Measurements from ENCODE around the gene FLAD1. TPM values are rescaled to one million over a fixed set of nuclear protein-coding genes. Genes with fewer than 3 reads are reported as not detected.
"Not testable (repeated sequence)": the region's sequence is repeated elsewhere in the genome, so short reads cannot be mapped to it uniquely, and the experiment has no call there.

The FLAD1 gene
- total and polyA plus RNA-seq, 2 donors, result 10.5 to 27.9 TPM

GRCh38 chr1:154968731-154969130, 14.4 kb upstream of the FLAD1 start:
- Histone ChIP-seq H3K4me1 (ENCODE audit: insufficient read depth) (no peaks in the 10 kb centered on the region), H3K4me3 (ENCODE audit: low read depth, low read length) (no peak overlapping the region), H3K36me3 (ENCODE audit: insufficient read depth) (peaks cover 4% of the 10 kb centered on the region), H3K27ac (ENCODE audit: low read depth) (no peak overlapping the region)
- 89% methylated on average over 3 of the region's 3 CpGs for WGBS
- DNase-seq (ENCODE audit: extremely low spot score), result no peak

- DNase-seq (ENCODE audit: extremely low spot score), result no peak
- H3K36me3 ChIP-seq (ENCODE audit: insufficient read depth), result peaks cover 4% of the 10 kb centered on the region
- WGBS, result 36% methylated on average over 5 of the region's 5 CpGs
- no peak overlapping the region for H3K4me3 ChIP-seq (ENCODE audit: low read depth, low read length)
- H3K27ac ChIP-seq (ENCODE audit: low read depth), result no peak overlapping the region
- no peaks in the 10 kb centered on the region for H3K4me1 ChIP-seq (ENCODE audit: insufficient read depth)
Observed at GRCh38 chr1:154969246-154969645, 13.9 kb upstream of the FLAD1 start.

GRCh38 chr1:154969860-154970452, 13.2 kb upstream of the FLAD1 start:
- WGBS, result 19% methylated on average over 22 of the region's 22 CpGs
- H3K4me1 ChIP-seq (ENCODE audit: insufficient read depth), result no peaks in the 10 kb centered on the region
- no peak for DNase-seq (ENCODE audit: extremely low spot score)
- H3K4me3 ChIP-seq (ENCODE audit: low read depth, low read length), result peak overlapping the region; percentile 29
- H3K27ac ChIP-seq (ENCODE audit: low read depth), result peak overlapping the region; percentile 66
- H3K36me3 ChIP-seq (ENCODE audit: insufficient read depth), result peaks cover 4% of the 10 kb centered on the region

- no peaks in the 10 kb centered on the region for H3K4me1 ChIP-seq (ENCODE audit: insufficient read depth)
- H3K27ac ChIP-seq (ENCODE audit: low read depth), result peak within 1 kb of the TSS; percentile 90
- peak within 1 kb of the TSS; percentile 29 for H3K4me3 ChIP-seq (ENCODE audit: low read depth, low read length)
- no peaks in the 10 kb centered on the region for H3K36me3 ChIP-seq (ENCODE audit: insufficient read depth)
- WGBS, result 7% methylated on average over 15 of the region's 15 CpGs
- DNase-seq (ENCODE audit: extremely low spot score), result peak; percentile 90
Observed at GRCh38 chr1:154970631-154971340, 12.4 kb upstream of the FLAD1 start, which contains the start of gene SHC1. SHC1 (minus strand) TSS chr1:154970747; CDS start chr1:154970526, 221 bp downstream.

- no peaks in the 10 kb centered on the region for H3K4me1 ChIP-seq (ENCODE audit: insufficient read depth)
- no peak for DNase-seq (ENCODE audit: extremely low spot score)
Observed at GRCh38 chr1:154971341-154971998, 11.7 kb upstream of the FLAD1 start.

GRCh38 chr1:154972213-154972516, 11.0 kb upstream of the FLAD1 start:
- WGBS, result 42% methylated on average over 3 of the region's 3 CpGs
- Histone ChIP-seq H3K27ac (ENCODE audit: low read depth) (peak overlapping the region; percentile 72), H3K4me1 (ENCODE audit: insufficient read depth) (no peaks in the 10 kb centered on the region), H3K36me3 (ENCODE audit: insufficient read depth) (no peaks in the 10 kb centered on the region), H3K4me3 (ENCODE audit: low read depth, low read length) (no peak overlapping the region)
- no peak for DNase-seq (ENCODE audit: extremely low spot score)

More at GRCh38 chr1:154971341-154971998, 11.7 kb upstream of the FLAD1 start:
- Histone ChIP-seq H3K27ac (ENCODE audit: low read depth) (peak overlapping the region; percentile 90), H3K36me3 (ENCODE audit: insufficient read depth) (no peaks in the 10 kb centered on the region), H3K4me3 (ENCODE audit: low read depth, low read length) (no peak overlapping the region)
- 53% methylated on average over 10 of the region's 10 CpGs for WGBS

- H3K27ac ChIP-seq (ENCODE audit: low read depth), result peak overlapping the region; percentile 72
- DNase-seq (ENCODE audit: extremely low spot score), result no peak
- WGBS, result 17% methylated on average over 18 of the region's 18 CpGs
- H3K36me3 ChIP-seq (ENCODE audit: insufficient read depth), result no peaks in the 10 kb centered on the region
- no peak overlapping the region for H3K4me3 ChIP-seq (ENCODE audit: low read depth, low read length)
- H3K4me1 ChIP-seq (ENCODE audit: insufficient read depth), result no peaks in the 10 kb centered on the region
Observed at GRCh38 chr1:154972517-154973343, 10.4 kb upstream of the FLAD1 start.

- H3K4me1 ChIP-seq (ENCODE audit: insufficient read depth), result no peaks in the 10 kb centered on the region
- 4% methylated on average over 37 of the region's 37 CpGs for WGBS
- H3K36me3 ChIP-seq (ENCODE audit: insufficient read depth), result no peaks in the 10 kb centered on the region
- peak; percentile 95 for DNase-seq (ENCODE audit: extremely low spot score)
- H3K4me3 ChIP-seq (ENCODE audit: low read depth, low read length), result peak overlapping the region; percentile 53
- peak overlapping the region; percentile 94 for H3K27ac ChIP-seq (ENCODE audit: low read depth)
Observed at GRCh38 chr1:154973344-154974101, 9.6 kb upstream of the FLAD1 start.

GRCh38 chr1:154974102-154974807, 8.9 kb upstream of the FLAD1 start, which contains the start of gene CKS1B:
CKS1B (plus strand) TSS chr1:154974681; CDS start chr1:154974746, 65 bp downstream.
- WGBS, result under 1% methylated on average over 47 of the region's 47 CpGs
- Histone ChIP-seq H3K36me3 (ENCODE audit: insufficient read depth) (no peaks in the 10 kb centered on the region), H3K4me3 (ENCODE audit: low read depth, low read length) (peak within 1 kb of the TSS; percentile 54), H3K27ac (ENCODE audit: low read depth) (peak within 1 kb of the TSS; percentile 94), H3K4me1 (ENCODE audit: insufficient read depth) (no peaks in the 10 kb centered on the region)
- peak; percentile 100 for DNase-seq (ENCODE audit: extremely low spot score)

- Histone ChIP-seq H3K4me3 (ENCODE audit: low read depth, low read length) (peak overlapping the region; percentile 54), H3K27ac (ENCODE audit: low read depth) (peak overlapping the region; percentile 94), H3K36me3 (ENCODE audit: insufficient read depth) (no peaks in the 10 kb centered on the region), H3K4me1 (ENCODE audit: insufficient read depth) (no peaks in the 10 kb centered on the region)
- peak; percentile 98 for DNase-seq (ENCODE audit: extremely low spot score)
- WGBS, result under 1% methylated on average over 30 of the region's 30 CpGs
Observed at GRCh38 chr1:154974808-154975408, 8.2 kb upstream of the FLAD1 start.

GRCh38 chr1:154975409-154976059, 7.6 kb upstream of the FLAD1 start:
- peak overlapping the region; percentile 54 for H3K4me3 ChIP-seq (ENCODE audit: low read depth, low read length)
- peak overlapping the region; percentile 94 for H3K27ac ChIP-seq (ENCODE audit: low read depth)
- under 1% methylated on average over 24 of the region's 24 CpGs for WGBS
- no peaks in the 10 kb centered on the region for H3K36me3 ChIP-seq (ENCODE audit: insufficient read depth)
- no peak for DNase-seq (ENCODE audit: extremely low spot score)
- H3K4me1 ChIP-seq (ENCODE audit: insufficient read depth), result no peaks in the 10 kb centered on the region

GRCh38 chr1:154977762-154978161, 5.4 kb upstream of the FLAD1 start:
- DNase-seq (ENCODE audit: extremely low spot score); H3K27ac ChIP-seq (ENCODE audit: low read depth); H3K4me1 ChIP-seq (ENCODE audit: insufficient read depth); H3K4me3 ChIP-seq (ENCODE audit: low read depth, low read length); H3K36me3 ChIP-seq (ENCODE audit: insufficient read depth): not testable (repeated sequence)
- 60% methylated on average over 3 of the region's 3 CpGs for WGBS

Measured in urinary bladder (tissue), 4 donors.